ENCODE results near the gene NPAS2.

DNA sequence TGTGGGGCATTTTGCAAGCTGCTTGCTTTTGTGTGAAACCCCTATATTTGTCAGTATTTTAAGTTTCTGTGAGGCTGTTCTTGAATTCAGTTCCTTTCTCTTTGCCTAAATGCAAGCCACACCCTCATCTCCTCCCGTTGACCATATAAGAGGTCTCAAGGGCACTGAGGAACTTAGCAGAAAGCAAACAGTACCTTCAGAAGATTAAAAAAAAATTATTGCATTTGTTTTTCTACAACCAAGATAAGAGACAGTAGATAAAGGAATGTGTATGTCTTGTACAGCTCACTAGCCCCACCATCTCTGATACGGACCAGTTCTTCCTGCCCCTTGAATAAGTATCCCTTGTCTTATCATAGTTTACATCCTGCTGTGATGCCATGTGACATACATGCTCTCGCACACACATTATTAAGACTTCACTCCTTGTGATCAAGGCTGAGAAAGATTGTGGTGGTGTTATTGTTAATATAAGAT, 64.2 kb downstream of the NPAS2 start:
- TF ChIP-seq, protein P1, sequence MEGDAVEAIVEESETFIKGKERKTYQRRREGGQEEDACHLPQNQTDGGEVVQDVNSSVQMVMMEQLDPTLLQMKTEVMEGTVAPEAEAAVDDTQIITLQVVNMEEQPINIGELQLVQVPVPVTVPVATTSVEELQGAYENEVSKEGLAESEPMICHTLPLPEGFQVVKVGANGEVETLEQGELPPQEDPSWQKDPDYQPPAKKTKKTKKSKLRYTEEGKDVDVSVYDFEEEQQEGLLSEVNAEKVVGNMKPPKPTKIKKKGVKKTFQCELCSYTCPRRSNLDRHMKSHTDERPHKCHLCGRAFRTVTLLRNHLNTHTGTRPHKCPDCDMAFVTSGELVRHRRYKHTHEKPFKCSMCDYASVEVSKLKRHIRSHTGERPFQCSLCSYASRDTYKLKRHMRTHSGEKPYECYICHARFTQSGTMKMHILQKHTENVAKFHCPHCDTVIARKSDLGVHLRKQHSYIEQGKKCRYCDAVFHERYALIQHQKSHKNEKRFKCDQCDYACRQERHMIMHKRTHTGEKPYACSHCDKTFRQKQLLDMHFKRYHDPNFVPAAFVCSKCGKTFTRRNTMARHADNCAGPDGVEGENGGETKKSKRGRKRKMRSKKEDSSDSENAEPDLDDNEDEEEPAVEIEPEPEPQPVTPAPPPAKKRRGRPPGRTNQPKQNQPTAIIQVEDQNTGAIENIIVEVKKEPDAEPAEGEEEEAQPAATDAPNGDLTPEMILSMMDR (optimal IDR thresholded peaks at IDR 0.05 in 1 of 3, IDR thresholded peaks at IDR 0.05 in 1 of 3, conservative IDR thresholded peaks at IDR 0.05 in 1 of 3; ENCODE audit: extremely low read depth in 1 of 3, insufficient read depth in 2 of 3, low read length in 3 of 3): no peak
- TF ChIP-seq EZH2 (IDR thresholded peaks at IDR 0.05; ENCODE audit: low read length): no peak

Measured in keratinocyte (primary cell).